GM21737 (cell line): Measurements from ENCODE around the gene MACF1.
"Not testable (repeated sequence)": the region's sequence is repeated elsewhere in the genome, so short reads cannot be mapped to it uniquely, and the experiment has no call there.

Source experiments
- ATAC-seq: cut with Tn5 transposase; IDR thresholded peaks from one replicate; pipeline ENCODE4 v1.9.1; 2021; ENCODE audit warnings: mild to moderate bottlenecking, moderate library complexity; ENCODE audit not compliant: unreplicated experiment

MACF1 gene

DNA sequence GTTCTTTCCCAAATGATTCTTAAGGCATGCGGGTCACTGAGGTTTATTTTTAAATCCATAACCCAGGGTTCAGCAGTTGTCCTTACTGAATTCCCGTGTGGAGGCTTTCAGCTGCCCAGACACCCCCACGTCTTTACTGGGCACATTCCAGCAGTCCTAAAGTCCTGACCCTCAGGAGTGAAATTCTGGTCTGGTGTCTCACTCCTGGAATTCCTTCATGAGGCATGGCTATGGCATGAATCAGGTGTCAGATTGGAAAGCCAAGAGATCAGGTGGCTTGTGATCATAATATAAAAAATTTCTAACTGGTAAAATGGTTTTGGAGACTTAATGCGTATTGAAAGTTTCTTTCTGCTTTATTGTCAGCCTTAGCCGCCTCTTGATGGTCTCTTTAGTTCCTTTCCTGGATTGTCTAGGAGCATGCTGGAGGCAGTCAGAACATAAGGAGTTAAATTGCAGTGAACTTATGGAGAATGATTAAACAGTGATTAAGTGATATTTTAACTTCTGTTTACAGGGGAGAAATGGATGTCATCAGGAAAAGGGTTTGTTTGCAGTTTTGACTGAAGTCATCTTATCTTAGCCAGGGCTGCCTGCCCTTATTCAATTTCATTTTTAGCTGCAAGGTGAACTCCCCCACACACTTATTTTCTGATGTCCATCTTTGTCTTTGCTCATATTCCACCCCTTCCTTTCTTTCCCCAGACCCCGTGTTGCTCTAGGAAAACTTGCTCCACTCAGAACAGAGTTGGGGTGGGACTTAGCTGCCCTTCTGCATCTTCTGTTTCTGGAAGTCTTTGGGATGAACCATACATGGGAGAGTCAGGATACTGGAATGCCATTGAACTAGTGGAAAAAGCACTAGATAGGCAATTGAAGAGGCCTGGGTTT is 25.7 kb upstream of the MACF1 start:
- no peak for ATAC-seq

DNA sequence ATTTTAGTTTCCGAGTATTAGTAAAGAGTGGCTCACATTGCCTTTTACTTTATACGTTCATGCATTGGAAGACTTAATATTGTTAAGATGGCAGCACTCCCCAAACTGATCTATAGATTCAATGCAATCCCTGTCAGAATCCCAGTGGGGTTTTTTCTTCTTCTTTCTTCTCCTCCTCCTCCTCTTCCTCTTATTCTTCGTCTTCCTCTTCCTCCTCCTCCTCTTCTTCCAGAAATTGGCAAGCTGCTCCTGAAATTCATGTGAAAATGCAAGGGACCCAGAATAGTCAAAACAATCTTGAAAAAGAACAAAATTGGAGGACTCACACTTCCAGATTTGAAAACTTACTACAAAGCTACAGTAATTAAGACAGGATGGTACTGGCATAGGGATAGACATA is 23.2 kb upstream of the MACF1 start:
- no peak for ATAC-seq

DNA sequence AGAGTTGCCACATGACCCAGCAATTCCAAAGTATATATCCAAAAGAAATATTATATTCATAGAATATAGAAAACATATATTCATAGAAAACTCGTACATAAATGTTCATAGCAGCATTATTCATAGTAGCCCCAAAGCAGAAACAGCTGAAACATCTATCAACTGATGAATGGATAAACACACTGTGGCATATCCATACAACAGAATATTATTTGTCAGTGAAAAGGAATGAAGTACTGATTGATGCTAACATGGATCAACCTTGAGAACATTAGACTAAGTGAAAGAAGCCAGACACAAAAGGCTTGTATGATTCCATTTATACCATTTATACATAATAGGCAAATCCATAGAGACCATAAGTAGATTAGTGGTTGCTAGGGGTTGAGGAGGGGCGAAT is 21.7 kb upstream of the MACF1 start:
- ATAC-seq = no peak

DNA sequence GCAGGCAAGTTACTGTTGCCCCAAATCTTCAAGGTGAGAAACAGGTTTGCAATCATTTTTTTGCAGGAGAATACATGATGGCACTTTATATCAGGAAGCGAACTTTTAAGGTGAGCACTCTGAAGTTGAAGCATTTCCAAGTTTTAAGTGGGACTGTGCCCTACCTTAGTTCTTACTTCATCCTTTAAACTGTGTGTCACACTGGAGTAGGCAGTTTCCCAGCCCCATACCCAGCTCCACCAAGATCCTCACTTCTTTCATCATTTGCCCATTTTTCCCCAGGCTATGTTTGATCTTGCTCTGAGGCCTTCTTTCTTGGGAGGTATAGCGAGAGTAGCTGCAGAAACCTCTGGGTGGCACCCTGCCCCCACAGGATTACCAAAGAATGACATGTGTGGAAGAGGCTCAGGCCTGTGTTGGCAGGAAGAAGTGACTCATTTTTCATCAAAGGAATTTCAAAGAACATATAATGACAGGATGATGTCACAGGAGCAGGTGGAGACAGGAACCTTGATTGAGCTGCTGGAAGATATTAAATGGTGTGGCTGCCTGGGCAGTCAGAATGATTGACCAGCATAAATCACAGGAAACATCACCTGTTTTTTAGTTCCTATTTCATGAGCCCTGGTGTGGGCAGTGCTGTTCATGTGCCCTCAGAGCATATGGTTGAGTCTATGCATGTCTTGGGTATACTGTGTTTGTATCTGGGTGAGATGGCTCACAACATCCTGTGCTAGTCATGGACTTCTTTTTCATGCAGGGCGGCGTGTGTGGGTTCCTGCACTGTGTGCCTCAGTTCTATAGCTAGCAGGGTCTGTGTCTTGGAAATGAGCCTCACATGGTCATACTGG is 20.8 kb upstream of the MACF1 start:
- no peak for ATAC-seq

- no peak for ATAC-seq
Measured at GRCh38 chr1:39184354-39184818, 20.1 kb upstream of the MACF1 start.

DNA sequence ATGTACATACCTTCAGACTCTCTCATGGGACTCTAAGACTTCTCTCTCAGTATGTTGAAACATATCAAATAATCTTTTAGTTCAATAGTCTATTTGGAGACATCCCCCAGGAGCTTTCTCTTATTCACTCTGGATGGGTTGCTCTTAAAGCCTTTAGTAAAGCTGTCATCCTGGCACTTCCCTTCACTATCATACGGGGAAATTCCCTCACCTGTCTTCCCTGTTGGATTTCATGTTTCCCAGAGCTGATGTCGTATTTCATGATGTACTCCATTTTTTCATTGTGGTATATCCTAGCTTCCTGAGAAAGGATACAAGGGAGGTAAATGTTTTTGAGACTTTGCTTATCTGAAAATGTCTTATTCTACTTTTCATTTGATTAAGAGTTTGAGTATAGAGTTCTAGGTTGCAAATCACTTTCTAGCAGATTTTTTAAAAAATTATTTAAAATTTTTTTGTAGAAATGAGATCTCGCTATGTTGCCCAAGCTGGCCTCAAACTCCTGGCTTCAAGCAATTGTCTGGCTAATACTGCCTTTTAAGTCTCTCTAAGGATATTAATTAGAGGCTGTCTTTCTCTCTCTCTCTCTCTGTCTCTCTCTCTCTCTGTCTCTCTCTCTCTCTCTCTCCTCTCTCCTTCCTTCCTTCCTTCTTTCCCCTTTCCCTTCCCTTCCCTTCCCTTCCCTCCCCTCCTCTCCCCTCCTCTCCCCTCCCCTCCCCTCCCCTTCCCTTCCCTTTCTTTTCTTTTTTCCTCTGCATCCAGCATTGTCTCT is 17.0 kb upstream of the MACF1 start:
- no peak for ATAC-seq

DNA sequence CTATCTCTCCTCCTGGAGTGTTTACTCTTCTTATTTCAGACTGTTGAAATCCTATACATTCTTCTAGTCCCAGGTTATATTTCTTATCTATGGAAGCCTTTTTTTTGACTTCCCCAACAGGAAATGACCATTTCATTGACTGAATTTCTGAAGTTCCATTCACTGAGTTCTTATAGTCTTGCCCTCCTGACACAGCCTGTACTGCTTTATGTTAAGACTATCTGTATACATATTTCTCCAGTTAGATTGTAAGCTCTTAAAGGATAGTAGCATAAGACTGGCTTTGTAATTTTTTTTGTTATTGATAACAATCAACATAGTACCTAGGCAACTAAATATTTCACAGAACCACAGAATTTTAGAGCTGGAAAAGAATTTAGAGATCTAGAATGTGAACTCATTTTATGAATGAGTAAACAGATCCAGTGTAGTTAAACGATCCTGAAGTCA is 14.9 kb upstream of the MACF1 start:
- ATAC-seq = no peak

GRCh38 chr1:39190096-39190495 is 14.4 kb upstream of the MACF1 start:
- ATAC-seq = no peak

DNA sequence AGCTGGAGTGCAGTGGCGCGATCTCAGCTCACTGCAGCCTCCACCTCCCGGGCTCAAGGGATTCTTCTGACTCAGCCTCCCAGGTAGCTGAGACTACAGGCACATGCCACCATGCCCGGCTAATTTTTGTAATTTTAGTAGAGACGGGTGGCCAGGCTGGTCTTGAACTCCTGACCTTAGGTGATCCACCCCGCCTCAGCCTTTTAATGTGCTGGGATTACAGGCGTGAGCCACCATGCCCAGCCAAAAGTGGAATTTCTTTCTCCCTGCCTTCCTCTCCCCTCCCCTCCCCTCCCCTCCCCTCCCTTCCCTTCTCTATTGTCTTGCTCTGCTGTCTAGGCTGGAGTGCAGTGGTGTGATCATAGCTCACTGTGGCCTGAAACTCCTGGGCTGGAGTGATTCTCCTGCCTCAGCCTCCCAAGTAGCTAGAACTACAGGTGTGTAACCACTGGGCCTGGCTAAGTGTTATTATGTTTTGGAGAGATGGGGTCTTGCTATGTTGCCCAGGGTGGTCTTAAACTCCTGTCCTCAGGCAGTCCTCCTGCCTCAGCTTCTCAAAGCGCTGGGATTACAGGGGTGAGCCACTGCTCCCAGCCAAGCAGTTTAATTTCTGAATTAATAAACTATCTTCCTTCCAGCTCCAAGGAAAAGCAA is 10.0 kb upstream of the MACF1 start:
- no peak for ATAC-seq

DNA sequence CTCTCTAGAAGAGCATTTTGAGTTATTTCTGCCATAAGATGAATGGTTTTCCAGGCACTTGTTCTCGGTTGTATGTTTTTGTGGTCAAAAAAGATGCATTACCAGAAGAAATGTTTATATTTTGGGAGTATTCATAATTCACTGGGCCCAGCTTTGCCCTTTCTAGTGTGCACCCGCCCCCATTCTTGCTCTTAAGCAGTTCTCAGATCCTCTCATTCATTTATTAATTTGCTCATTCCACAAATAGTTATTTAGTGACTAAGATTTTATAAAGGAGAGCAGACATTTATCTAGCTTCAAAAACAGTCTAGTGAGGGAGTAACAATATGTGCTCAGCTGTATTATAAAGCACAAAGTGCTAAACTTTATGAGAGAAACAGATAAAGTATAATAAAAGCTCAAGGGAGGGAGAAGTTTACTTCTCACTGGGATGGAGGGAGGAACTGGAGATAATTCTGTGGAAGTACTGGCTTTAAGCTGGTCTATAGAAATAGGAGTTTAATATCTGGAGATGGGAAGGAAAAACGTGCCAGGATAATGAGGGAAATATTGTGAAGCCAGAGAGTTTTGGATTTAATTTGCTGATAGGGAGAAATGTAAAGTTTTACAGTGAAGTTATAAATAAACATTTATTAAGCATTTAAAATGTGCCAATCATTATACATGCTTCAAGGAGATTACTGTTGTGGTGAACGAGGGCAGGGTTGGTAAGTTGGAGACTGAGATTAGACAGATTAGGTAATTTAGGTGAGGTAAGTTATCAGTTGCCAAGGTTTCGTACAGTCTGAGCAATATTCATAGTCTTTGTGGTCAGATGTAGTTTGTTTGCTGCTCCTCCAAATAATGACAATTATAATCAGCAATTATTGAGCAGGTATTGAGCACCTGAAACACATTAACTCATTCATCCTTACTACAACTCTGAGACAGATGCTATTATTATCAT is 9.1 kb upstream of the MACF1 start:
- no peak for ATAC-seq

DNA sequence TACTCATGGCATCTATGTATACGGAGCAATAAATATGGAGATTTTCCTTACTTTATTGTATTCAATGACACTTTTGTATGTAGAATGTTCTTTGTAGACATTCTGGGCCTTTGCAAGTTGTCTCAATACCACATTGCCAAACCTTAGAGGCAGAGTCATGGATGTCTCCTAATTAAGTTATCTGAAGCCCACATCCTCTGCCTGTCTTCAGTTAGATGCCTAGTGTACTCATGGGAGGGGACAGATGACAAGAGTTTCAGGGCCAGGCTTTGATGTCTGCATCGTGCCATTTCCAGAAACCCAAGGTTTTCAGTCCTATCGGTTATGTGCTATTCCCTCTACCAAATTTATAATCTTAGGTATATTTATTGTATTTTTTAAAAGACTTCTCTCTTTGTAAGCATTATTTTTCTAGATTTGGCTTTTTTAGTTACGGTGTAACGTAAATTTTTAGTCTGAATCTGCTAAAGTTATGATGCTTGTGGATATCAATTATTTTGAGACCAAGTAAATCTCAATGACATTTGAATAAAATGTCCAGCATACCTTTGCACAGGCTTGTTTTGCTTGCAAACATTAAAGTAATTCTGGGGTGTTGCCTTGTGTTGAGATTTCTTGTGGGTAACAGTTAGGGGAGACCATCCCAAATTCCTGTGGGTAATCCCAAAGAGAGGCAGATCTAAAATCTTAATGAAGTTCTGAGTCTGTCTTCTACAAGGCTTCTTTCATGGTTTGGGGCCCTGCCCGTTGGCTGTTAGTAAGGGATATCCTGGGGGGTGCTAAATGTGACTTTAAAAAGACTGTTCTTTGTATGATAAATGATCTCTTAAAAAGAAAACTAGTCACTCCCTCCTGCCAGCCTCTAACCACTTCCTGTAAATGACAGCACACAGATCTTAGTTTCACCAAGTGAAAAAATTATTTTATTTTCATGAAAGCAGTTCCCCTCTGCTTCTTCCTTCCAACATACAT is 8.0 kb upstream of the MACF1 start:
- no peak for ATAC-seq

- ATAC-seq = no peak
Measured at GRCh38 chr1:39199593-39199992, 4.9 kb upstream of the MACF1 start.

- ATAC-seq = no peak
Measured at GRCh38 chr1:39205102-39205780, 746 bp downstream of the MACF1 start.

- ATAC-seq = no peak
Measured at GRCh38 chr1:39205781-39206464, 1.4 kb downstream of the MACF1 start.

DNA sequence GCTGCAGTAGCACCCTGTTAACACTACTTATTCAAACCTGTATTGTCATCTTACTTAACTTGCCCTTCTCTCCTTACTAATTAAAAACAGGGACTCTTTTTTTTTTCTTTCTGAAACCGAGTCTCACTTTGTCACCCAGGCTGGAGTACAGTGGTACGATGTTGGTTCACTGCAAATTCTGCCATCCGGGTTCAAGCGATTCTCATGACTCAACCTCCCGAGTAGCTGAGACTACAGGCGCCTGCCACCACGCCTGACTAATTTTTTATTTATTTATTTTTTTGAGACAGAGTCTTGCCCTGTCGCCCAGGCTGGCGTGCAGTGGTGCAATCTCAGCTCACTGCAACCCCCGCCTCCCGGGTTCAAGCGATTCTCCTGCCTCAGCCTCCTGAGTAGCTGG is 3.9 kb downstream of the MACF1 start:
- ATAC-seq = not testable (repeated sequence)

GRCh38 chr1:39210649-39211048 is 6.2 kb downstream of the MACF1 start:
- ATAC-seq = no peak

DNA sequence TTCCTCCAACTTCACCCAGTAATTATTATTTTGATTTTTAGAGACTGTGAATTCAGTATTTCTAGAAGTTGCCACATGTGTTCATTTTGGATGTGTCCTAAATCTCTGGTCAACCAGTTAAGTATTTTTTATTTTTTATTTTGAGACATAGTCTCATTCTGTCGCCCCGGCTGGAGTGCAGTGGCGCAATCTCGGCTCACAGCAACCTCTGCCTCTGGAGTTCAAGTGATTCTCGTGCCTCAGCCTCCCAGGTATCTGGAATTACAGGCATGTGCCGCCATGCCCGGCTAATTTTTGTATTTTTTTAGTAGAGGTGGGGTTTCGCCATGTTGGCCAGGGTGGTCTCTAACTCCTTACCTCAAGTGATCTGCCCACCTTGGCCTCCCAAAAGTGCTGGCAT is 8.0 kb downstream of the MACF1 start:
- no peak for ATAC-seq
